ENCODE measurements around the gene TBL2.
"Not testable (repeated sequence)": the region's sequence is repeated elsewhere in the genome, so short reads cannot be mapped to it uniquely, and the experiment has no call there.

The TBL2 gene

GRCh38 chr7:73532224-73532623 lies 46.2 kb downstream of the TBL2 start:
- DNase-seq, result no peak

- no peak for DNase-seq
These were observed 47.6 kb downstream of the TBL2 start for GRCh38 chr7:73530800-73531199.

- DNase-seq, result no peak
These were observed 51.2 kb downstream of the TBL2 start for GRCh38 chr7:73526896-73527821.

GRCh38 chr7:73526158-73526494 lies 52.3 kb downstream of the TBL2 start:
- DNase-seq, result not testable (repeated sequence)

GRCh38 chr7:73522105-73522872 lies 56.1 kb downstream of the TBL2 start, which contains the start of gene BAZ1B:
Gene BAZ1B (minus strand): TSS chr7:73522293. CDS start chr7:73521933, 360 bp downstream.
- peak; percentile 97 for DNase-seq

GRCh38 chr7:73521636-73522104 lies 56.7 kb downstream of the TBL2 start:
- DNase-seq, result peak; percentile 61

- no peak for DNase-seq
These were observed 57.4 kb downstream of the TBL2 start for GRCh38 chr7:73520673-73521635.

- DNase-seq, result no peak
These were observed 58.3 kb downstream of the TBL2 start for GRCh38 chr7:73519867-73520672.

- DNase-seq, result no peak
These were observed 59.9 kb downstream of the TBL2 start for GRCh38 chr7:73518470-73518869.
